B cell (primary cell): ENCODE results near the gene ZFP92. TPM values are rescaled to one million over a fixed set of nuclear protein-coding genes. Genes with fewer than 3 reads are reported as not detected.
"Not testable (repeated sequence)": the region's sequence is repeated elsewhere in the genome, so short reads cannot be mapped to it uniquely, and the experiment has no call there.

Experiments used
- ATAC-seq: fragments of 200-7000 bp; cut with Tn5 transposase; one replicate; pipeline ENCODE4 v1.10.0; 2021; ENCODE audit warnings: low read depth, mild to moderate bottlenecking, moderate number of reproducible peaks, moderate library complexity
- CTCF ChIA-PET: fragments of 350-600 bp; sonication (Branson Sonifier 250); formaldehyde crosslinking; loops from one replicate; lab custom pipeline; 2021; ENCODE audit warnings: antibody characterized with exemption, inconsistent platforms; lab: Charles Lee
- POLR2A ChIA-PET: fragments of 350-600 bp; sonication (Branson Sonifier 250); formaldehyde crosslinking; loops from one replicate; lab custom pipeline; 2021; ENCODE audit warnings: antibody characterized with exemption; lab: Charles Lee
- DNase-seq: peaks from one replicate; pipeline ENCODE4 v3.0.0; 2013
- H2AFZ ChIP-seq: 2 replicates; pipeline ENCODE4 v1.6.1; 2012; ENCODE audit warnings: mild to moderate bottlenecking, low read depth, low read length; ENCODE audit not compliant: insufficient read depth, poor library complexity, severe bottlenecking
- H3K27ac ChIP-seq, 2 donors: 1 replicate in 1 of 2; 2 replicates in 1 of 2; pipeline ENCODE4 v1.5.1; 2012 to 2013; ENCODE audit warnings: low read length in 2 of 2, mild to moderate bottlenecking in 2 of 2, moderate library complexity in 1 of 2
- H3K27me3 ChIP-seq, 4 experiments: fragments of 200-600 bp in 1 of 4; sonication (generic) in 1 of 4; replicated peaks in 1 of 4; 1 replicate in 2 of 4; 2 replicates in 2 of 4; pipeline versions ENCODE4 v1.6.1 to v1.7.0; 2013 to 2016; ENCODE audit warnings: low read length in 3 of 4, mild to moderate bottlenecking in 2 of 4, mixed read lengths in 1 of 4, moderate library complexity in 1 of 4; ENCODE audit not compliant: insufficient read depth in 4 of 4, control insufficient read depth in 3 of 4; ENCODE audit errors: control extremely low read depth in 1 of 4
- H3K36me3 ChIP-seq, 2 experiments: replicated peaks in 1 of 2; 1 replicate in 1 of 2; 2 replicates in 1 of 2; pipeline versions ENCODE4 v1.6.1 to v1.7.1; 2013; ENCODE audit warnings: low read length in 1 of 2; ENCODE audit not compliant: insufficient read depth in 2 of 2, control insufficient read depth in 1 of 2; ENCODE audit errors: control extremely low read depth in 1 of 2, extremely low read depth in 1 of 2
- H3K4me1 ChIP-seq, 2 donors: fragments of 200-600 bp in 1 of 2; sonication (generic) in 1 of 2; 1 replicate in 1 of 2; 2 replicates in 1 of 2; pipeline versions ENCODE4 v1.5.1 to v1.6.1; 2013 to 2017; ENCODE audit warnings: low read length in 2 of 2; ENCODE audit not compliant: control insufficient read depth in 2 of 2, insufficient read depth in 2 of 2
- H3K4me2 ChIP-seq: replicated peaks from 2 replicates; pipeline ENCODE3; 2012; ENCODE audit warnings: mild to moderate bottlenecking, low read depth, low read length; ENCODE audit not compliant: poor library complexity, severe bottlenecking
- H3K4me3 ChIP-seq, 5 experiments: fragments of 200-600 bp in 1 of 5; sonication (generic) in 1 of 5; 1 replicate in 3 of 5; 2 replicates in 2 of 5; pipeline versions ENCODE4 v1.5.1 to v1.7.0; 2011 to 2016; ENCODE audit warnings: low read length in 4 of 5, mild to moderate bottlenecking in 4 of 5, low read depth in 2 of 5, control low read depth in 1 of 5, moderate library complexity in 1 of 5; ENCODE audit not compliant: insufficient read depth in 1 of 5; ENCODE audit errors: control extremely low read depth in 1 of 5, extremely low read depth in 1 of 5
- H3K79me2 ChIP-seq: fragments of 200-600 bp; sonication (generic); one replicate; pipeline ENCODE4 v1.6.0; 2016; ENCODE audit warnings: low read length; ENCODE audit not compliant: control insufficient read depth, insufficient read depth
- H3K9ac ChIP-seq: fragments of 200-600 bp; sonication (generic); 2 replicates; pipeline ENCODE4 v1.6.1; 2017; ENCODE audit warnings: mild to moderate bottlenecking, low read length, moderate library complexity
- H3K9me3 ChIP-seq, 3 donors: one replicate each; pipeline versions ENCODE4 v1.6.1 to v1.7.1; 2013; ENCODE audit warnings: low read length in 2 of 3; ENCODE audit not compliant: control insufficient read depth in 2 of 3, insufficient read depth in 1 of 3; ENCODE audit errors: control extremely low read depth in 1 of 3
- H4K20me1 ChIP-seq: 2 replicates; pipeline ENCODE4 v1.6.0; 2012; ENCODE audit warnings: mild to moderate bottlenecking, low read length; ENCODE audit not compliant: insufficient read depth, control insufficient read depth, poor library complexity, severe bottlenecking
- H3K27ac Mint-ChIP-seq: one replicate; pipeline ENCODE4 v1.8.0; 2021; ENCODE audit warnings: mixed read lengths
- H3K27me3 Mint-ChIP-seq: one replicate; pipeline ENCODE4 v1.8.0; 2021; ENCODE audit warnings: mixed read lengths
- H3K4me1 Mint-ChIP-seq: one replicate; pipeline ENCODE4 v1.8.0; 2021; ENCODE audit warnings: mixed read lengths
- H3K4me3 Mint-ChIP-seq: one replicate; pipeline ENCODE4 v1.8.0; 2021; ENCODE audit warnings: mixed read lengths
- H3K9me3 Mint-ChIP-seq: one replicate; pipeline ENCODE4 v1.8.0; 2022; ENCODE audit warnings: mixed read lengths; ENCODE audit not compliant: insufficient read depth
- EZH2 ChIP-seq: IDR thresholded peaks from 2 replicates; pipeline ENCODE4 v1.6.1; 2012; ENCODE audit warnings: borderline replicate concordance, low read depth, mild to moderate bottlenecking, moderate library complexity, low read length; ENCODE audit not compliant: insufficient read depth, poor library complexity, severe bottlenecking
- WGBS: methylation state at CpG from one replicate; pipeline ENCODE4 v1.1.5; 2013; ENCODE audit warnings: missing lambda C conversion rate; ENCODE audit not compliant: insufficient coverage; 5-methylcytosine and 5-hydroxymethylcytosine counted together
- intact Hi-C: fragments of 100-400 bp; cut with micrococcal nuclease; formaldehyde crosslinking; loops from one replicate; pipeline ENCODE4 v1.10.0; 2022
- polyA plus RNA-seq: library from polyadenylated mRNA; depleted of rRNA; stranded (reverse); fragments of >200 nt; gene quantifications from 2 replicates; pipeline ENCODE4 v1.2.3, GENCODE V29; 2012
- total RNA-seq, 2 donors: library from RNA; stranded (reverse); fragments of 120-200 nt in 1 of 2; gene quantifications; 1 replicate in 1 of 2; 2 replicates in 1 of 2; pipeline versions ENCODE4 v1.2.3 to v1.2.4, GENCODE V29; 2013 to 2022
- TF ChIP-seq, protein P1 (sequence below): fragments of 200-600 bp; IDR thresholded peaks from one replicate; pipeline ENCODE4 v1.8.0; 2022; ENCODE audit warnings: antibody characterized with exemption, mild to moderate bottlenecking

The ZFP92 gene
- total and polyA plus RNA-seq, 2 donors (not counting 1 experiment from before 2014, with no cell fraction given) = 0.24 to 1.6 TPM

DNA sequence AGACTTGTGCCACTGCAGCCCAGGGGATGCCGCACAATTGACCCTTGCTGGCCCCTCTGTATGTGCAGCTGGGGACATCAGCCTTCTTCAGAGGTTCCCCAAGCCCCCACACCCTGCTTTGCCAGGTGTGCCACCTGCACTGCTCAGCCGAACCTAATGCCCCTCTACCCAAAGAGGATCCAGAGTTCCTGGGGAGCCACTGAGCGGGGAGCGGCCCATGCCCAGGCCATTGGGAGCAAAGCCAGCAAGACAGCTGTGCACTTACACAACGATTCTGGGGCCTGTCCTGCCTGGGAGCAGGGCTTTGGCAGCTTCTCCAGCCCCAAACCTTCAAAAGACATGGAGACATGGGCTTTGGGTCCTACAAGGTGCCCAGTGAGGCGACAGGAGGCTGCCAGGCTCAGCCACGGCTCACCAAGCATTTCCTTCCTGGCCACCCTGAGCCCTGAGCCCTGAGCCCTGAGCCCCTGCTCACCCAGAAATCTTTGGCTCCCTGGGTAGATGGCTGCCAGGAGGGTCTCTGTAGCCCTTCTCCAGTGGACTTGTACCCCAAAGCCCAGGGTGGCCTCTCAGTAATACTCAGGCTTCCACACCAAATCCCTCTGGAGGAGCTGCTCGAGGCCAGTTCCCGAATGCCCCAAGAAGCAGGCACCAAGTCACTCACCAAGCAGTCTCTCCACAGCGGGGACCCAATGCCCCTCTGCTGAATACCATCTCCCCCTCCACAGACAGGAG, 23.1 kb upstream of the ZFP92 start:
- DNase-seq = no peak
- ChIA-PET POLR2A (no interaction called here), CTCF (no interaction called here)
- no peak overlapping the region for H3K27ac Mint-ChIP-seq
- H3K79me2 ChIP-seq = no peaks in the 10 kb centered on the region
- ATAC-seq = no peak
- intact Hi-C loops = no loop called here
- H3K4me2 ChIP-seq = no peak overlapping the region
- WGBS = 87% methylated on average over 7 of the region's 10 CpGs
- no peaks in the 10 kb centered on the region for H3K4me1 ChIP-seq
- H3K9me3 Mint-ChIP-seq = no peaks in the 10 kb centered on the region
- TF ChIP-seq, protein P1, sequence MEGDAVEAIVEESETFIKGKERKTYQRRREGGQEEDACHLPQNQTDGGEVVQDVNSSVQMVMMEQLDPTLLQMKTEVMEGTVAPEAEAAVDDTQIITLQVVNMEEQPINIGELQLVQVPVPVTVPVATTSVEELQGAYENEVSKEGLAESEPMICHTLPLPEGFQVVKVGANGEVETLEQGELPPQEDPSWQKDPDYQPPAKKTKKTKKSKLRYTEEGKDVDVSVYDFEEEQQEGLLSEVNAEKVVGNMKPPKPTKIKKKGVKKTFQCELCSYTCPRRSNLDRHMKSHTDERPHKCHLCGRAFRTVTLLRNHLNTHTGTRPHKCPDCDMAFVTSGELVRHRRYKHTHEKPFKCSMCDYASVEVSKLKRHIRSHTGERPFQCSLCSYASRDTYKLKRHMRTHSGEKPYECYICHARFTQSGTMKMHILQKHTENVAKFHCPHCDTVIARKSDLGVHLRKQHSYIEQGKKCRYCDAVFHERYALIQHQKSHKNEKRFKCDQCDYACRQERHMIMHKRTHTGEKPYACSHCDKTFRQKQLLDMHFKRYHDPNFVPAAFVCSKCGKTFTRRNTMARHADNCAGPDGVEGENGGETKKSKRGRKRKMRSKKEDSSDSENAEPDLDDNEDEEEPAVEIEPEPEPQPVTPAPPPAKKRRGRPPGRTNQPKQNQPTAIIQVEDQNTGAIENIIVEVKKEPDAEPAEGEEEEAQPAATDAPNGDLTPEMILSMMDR = no peak
- no peak for TF ChIP-seq EZH2
- H2AFZ ChIP-seq = no peak overlapping the region
- H3K4me1 Mint-ChIP-seq = no peaks in the 10 kb centered on the region
- H3K36me3 ChIP-seq = no peaks in the 10 kb centered on the region
- H3K4me3 Mint-ChIP-seq = no peak overlapping the region
- H3K4me3 ChIP-seq = no peak overlapping the region
- no peaks in the 10 kb centered on the region for H3K9me3 ChIP-seq
- H3K27ac ChIP-seq = no peak overlapping the region
- H3K27me3 ChIP-seq = no peaks in the 10 kb centered on the region
- no peaks in the 10 kb centered on the region for H4K20me1 ChIP-seq
- H3K9ac ChIP-seq = no peak overlapping the region
- H3K27me3 Mint-ChIP-seq = no peaks in the 10 kb centered on the region

DNA sequence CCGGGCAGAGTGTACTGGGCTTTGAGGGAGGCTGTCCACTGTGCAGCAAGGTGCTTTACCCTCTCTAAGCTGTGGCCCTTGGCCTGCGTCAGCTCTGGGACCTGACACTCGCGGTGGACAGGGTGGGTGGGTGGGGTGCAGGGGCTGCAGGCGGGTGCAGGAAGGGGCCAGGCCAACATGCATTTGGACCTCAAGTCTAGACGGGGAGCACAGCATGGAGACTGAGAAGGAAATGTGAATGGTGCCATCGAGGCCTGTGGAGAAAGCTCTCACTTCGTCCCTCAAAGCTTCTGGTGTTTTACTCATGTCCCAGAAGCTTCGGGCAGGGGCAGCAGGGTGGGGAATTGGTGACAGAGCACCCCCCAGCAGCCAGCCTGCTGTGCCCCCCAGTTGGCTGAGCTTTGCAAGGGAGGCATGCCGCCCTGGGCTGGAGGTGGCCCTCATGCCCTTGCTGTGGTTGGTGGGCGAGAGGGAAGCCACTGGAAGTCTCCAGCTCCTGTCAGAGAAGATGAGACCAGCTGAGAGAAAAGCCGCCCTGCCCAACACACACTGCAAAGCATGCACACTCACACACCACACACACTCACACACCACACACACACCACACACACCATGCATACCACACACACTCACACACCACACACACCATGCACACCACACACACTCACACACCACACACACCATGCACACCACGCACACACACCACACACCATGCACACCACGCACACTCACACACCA, 22.4 kb upstream of the ZFP92 start:
- H3K4me1 ChIP-seq = no peaks in the 10 kb centered on the region
- DNase-seq (no peak), ATAC-seq (no peak)
- ChIA-PET CTCF (no interaction called here), POLR2A (no interaction called here)
- H4K20me1 ChIP-seq = no peaks in the 10 kb centered on the region
- H2AFZ ChIP-seq = no peak overlapping the region
- H3K4me3 ChIP-seq = no peak overlapping the region
- no peak overlapping the region for H3K27ac Mint-ChIP-seq
- no peak overlapping the region for H3K4me2 ChIP-seq
- TF ChIP-seq EZH2 = no peak
- TF ChIP-seq, protein P1 = no peak
- H3K9ac ChIP-seq = no peak overlapping the region
- no peaks in the 10 kb centered on the region for H3K36me3 ChIP-seq
- H3K4me3 Mint-ChIP-seq = no peak overlapping the region
- H3K27me3 ChIP-seq = no peaks in the 10 kb centered on the region
- H3K27ac ChIP-seq = no peak overlapping the region
- no peaks in the 10 kb centered on the region for H3K9me3 Mint-ChIP-seq
- H3K79me2 ChIP-seq = no peaks in the 10 kb centered on the region
- no peaks in the 10 kb centered on the region for H3K4me1 Mint-ChIP-seq
- no peaks in the 10 kb centered on the region for H3K27me3 Mint-ChIP-seq
- intact Hi-C loops = no loop called here
- 100% methylated on average over 4 of the region's 14 CpGs for WGBS
- H3K9me3 ChIP-seq = no peaks in the 10 kb centered on the region

DNA sequence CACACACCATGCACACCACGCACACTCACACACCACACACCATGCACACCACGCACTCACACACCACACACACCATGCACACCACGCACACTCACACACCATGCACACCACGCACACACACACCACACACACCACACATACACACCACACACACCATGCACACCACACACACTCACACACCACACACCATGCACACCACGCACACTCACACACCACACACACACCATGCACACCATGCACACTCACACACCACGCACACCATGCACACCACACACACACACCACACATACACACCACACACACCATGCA, 21.9 kb upstream of the ZFP92 start:
- H3K4me3 ChIP-seq, CTCF ChIA-PET, H3K4me2 ChIP-seq, DNase-seq, H4K20me1 ChIP-seq, H3K9me3 Mint-ChIP-seq, H3K9me3 ChIP-seq, H3K27me3 Mint-ChIP-seq, intact Hi-C loops, H3K9ac ChIP-seq, POLR2A ChIA-PET, H3K36me3 ChIP-seq, H3K4me1 ChIP-seq, H3K79me2 ChIP-seq, ATAC-seq, H2AFZ ChIP-seq, H3K27ac ChIP-seq, H3K27me3 ChIP-seq, H3K4me3 Mint-ChIP-seq, H3K4me1 Mint-ChIP-seq, H3K27ac Mint-ChIP-seq: not testable (repeated sequence)
- WGBS = 100% methylated on average over 2 of the region's 6 CpGs
